ENCODE data around the gene TDP2. TPM values are rescaled to one million over a fixed set of nuclear protein-coding genes. Genes with fewer than 3 reads are reported as not detected.
A peak's percentile ranks its signal among the peaks of the same experiment; 100 is the strongest.
"Not testable (repeated sequence)": the region's sequence is repeated elsewhere in the genome, so short reads cannot be mapped to it uniquely, and the experiment has no call there.

Gene TDP2
- polyA plus RNA-seq, 3 donors = 64.9 to 71.6 (median 65.2) TPM

- no peak for DNase-seq (ENCODE audit: low read depth in 3 of 3, low spot score in 2 of 3)
Observed at GRCh38 chr6:24683297-24684296, 16.9 kb upstream of the TDP2 start.

DNA sequence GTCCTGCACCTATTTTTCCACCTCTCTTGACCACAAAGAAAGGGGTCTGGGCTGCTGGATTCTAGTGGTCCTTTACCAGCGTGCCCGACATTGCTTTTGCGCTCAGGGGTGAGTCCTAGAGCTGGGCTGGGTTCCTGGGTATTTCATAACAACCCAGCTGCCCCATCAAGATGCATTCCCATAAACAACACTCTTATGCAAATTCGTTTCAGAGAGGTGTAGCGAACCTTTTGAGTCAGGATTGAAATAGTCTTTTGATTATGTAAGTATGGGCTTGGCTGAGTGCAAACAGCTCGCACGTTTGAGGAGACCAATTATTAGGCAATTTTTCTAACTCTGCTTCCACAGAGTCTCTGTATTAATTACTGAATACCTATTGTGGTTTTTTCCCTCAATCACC, 13.9 kb upstream of the TDP2 start:
- DNase-seq (ENCODE audit: low read depth in 3 of 3, low spot score in 2 of 3) = no peak

DNA sequence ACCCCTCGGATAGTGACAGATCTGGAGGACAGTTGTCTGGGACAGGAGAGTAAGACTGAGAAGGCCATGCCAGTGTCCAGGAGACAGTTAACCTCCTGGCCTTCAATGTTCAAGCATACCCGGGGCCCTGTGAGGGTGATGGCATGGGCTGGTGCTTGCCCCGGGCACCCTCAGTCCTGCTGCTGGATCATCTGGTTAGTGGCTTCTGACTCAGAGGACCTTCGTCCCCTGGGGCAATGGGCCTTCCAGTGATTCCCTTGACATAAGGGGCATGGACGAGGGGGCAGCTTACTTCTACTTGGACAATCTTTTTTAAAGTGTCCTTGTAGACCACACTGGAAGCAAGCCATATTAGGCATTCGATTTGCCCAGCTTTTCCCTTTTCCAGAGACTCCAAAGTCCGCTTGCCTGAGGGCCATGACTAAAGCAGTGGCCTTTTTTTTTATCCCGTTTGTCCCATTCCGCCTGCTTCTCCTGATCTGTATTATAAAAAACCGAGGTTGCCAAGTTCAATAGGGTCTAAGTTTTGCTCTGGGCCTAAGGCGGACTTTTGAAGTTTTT, 12.2 kb upstream of the TDP2 start:
- not testable (repeated sequence) for DNase-seq (ENCODE audit: low read depth in 3 of 3, low spot score in 2 of 3)

DNA sequence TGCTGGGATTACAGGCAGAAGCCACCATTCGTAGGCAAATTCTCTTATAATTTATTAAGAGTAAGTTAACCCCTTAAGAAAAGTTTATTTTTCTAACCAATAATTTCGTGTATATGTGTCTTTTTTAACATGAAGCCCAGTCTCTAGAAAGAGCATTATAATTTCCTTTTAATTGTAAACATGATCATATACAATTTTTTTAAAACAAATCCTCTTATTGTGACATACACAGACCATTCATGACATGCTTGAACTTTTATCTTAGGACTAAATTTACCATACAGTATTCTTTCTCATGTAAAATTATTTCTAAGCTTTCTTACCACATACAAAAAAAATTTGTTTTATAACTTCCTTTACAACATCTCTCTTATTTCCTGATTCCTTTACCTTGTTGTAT, 6.9 kb upstream of the TDP2 start:
- DNase-seq (ENCODE audit: low read depth in 3 of 3, low spot score in 2 of 3) = no peak

DNA sequence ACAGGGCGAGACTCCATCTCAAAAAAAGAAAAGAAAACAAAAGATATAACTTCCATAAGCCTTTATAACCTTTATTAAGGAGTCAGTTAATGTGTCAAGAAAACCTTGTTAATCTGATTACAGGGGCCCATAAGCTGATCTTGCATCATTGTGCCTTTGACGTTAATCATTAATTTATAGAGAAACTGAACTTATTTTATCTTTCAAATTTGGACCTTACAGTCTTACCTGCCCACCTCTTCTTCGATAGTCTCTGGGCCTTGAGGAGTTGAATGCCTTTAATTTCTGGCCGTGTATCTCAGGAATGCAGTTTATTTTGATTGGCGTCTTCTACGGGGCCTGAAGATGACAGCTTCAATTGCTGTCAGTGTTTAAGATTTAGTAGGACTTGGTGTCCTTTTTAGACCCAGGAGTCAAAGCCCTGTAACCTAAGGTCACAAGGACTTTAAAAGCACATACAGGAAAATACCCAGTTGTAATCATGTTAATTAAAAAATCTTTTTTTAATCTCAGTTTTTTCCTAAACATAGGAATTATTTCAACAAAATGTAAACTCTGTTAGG, 6.0 kb upstream of the TDP2 start:
- no peak for DNase-seq (ENCODE audit: low read depth in 3 of 3, low spot score in 2 of 3)

- not testable (repeated sequence) for DNase-seq (ENCODE audit: low read depth in 3 of 3, low spot score in 2 of 3)
Observed at GRCh38 chr6:24671077-24671476, 4.4 kb upstream of the TDP2 start.

- not testable (repeated sequence) for DNase-seq (ENCODE audit: low read depth in 3 of 3, low spot score in 2 of 3)
Observed at GRCh38 chr6:24670492-24670891, 3.8 kb upstream of the TDP2 start.

- DNase-seq (ENCODE audit: low read depth in 3 of 3, low spot score in 2 of 3) = no peak
Observed at GRCh38 chr6:24668997-24669361, 2.3 kb upstream of the TDP2 start.

DNA sequence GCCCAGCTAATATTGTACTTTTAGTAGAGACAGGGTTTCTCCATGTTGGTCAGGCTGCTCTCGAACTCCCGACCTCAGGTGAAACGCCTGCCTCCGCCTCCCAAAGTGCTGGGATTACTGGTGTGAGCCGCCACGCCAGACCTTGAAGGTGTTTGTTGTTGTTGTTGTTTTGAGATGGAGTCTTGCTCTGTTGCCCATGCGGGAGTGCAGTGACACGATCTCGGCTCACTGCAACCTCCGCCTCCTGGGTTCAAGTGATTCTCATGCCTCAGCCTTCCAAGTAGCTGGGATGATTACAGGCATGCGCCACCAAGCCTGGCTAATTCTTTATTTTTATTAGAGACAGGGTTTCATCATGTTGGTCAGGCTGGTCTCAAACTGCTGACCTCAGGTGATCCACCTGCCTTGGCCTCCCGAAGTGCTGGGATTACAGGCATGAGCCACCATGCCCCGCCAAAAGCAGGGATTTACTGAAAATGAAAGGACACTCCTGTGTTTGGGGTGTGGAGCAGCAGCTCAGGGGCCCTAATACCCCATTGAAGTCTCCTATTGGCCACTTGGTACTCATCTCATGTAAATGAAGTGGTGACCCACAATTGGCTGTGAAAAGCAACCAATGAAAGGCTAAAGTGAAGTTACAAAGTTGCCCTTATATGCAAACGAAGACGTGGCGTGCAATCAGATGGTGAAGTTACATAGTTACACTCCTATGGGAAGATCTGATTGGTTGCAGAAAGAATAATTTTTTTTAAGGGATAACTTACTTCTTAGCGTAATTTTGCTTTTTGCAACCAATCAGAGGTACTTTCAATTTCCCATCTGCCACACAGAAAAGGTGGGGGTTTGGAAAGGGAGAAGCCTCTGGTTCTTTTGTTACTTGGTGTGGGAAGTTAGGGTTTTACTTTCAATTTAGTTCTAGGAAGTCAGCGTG, 1.6 kb upstream of the TDP2 start:
- not testable (repeated sequence) for DNase-seq (ENCODE audit: low read depth in 3 of 3, low spot score in 2 of 3)

DNA sequence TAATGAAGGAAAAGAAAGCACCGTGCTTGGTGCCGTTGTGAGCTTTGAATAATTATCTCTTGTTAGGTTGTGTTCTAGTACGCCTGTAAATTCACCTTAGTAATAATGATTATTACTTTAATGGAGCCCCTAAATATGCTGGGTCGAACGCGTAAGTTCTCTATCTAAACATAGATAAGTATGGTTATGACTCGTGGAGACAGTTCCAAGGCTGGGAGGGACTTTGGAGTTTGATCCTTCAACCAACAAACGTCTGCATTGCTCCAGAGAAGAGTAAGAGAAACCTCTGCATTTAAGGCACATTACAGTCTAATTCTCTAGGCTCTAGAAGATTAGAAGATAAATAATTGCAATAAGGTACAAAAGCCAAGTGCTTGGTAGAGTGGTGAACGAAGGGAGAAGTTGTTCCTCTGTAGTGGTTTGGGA, 692 bp upstream of the TDP2 start:
- peak in 1 of 3 donors; percentile 23 for DNase-seq (ENCODE audit: low read depth in 3 of 3, low spot score in 2 of 3)

GRCh38 chr6:24666097-24666640, 530 bp downstream of the TDP2 start:
- peak in 2 of 3 donors; percentile 24 to 55 for DNase-seq (ENCODE audit: low read depth in 3 of 3, low spot score in 2 of 3)

GRCh38 chr6:24664046-24664987, 2.4 kb downstream of the TDP2 start:
- DNase-seq (ENCODE audit: low read depth in 3 of 3, low spot score in 2 of 3) = no peak

DNA sequence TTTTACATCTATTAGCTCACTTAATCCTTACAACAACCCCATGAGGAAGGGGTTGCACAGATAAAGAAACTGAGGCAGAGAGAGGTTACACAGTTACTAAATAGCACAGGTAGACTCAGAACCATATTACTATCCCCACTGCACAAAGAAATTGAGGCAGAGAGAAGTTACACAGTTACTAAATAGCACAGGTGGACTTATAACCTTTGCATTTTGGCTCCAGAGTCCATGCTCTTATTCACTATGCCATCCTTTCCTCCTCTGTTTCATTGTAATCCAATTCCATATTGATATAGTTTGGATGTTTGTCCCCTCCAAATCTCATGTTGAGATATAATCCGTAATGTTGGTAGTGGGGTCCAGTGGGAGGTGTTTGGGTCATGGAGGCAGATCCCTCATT, 3.5 kb downstream of the TDP2 start:
- DNase-seq (ENCODE audit: low read depth in 3 of 3, low spot score in 2 of 3) = no peak

DNA sequence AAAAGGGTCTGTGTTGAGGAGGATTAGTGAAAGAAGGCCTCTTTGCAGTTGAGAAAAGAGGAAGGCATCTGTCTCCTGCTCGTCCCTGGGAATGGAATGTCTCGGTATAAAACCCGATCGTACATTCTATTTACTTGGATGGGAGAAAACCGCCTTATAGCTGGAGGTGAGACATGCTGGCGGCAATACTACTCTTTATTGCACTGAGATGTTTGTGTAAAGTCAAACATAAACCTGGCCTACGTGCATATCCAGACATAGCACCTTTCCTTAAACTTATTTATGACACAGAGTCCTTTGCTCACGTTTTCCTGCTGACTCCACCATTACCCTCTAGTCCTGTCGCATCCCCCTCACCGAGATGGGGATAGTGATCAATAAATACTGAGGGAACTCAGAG, 4.5 kb downstream of the TDP2 start:
- no peak for DNase-seq (ENCODE audit: low read depth in 3 of 3, low spot score in 2 of 3)

DNA sequence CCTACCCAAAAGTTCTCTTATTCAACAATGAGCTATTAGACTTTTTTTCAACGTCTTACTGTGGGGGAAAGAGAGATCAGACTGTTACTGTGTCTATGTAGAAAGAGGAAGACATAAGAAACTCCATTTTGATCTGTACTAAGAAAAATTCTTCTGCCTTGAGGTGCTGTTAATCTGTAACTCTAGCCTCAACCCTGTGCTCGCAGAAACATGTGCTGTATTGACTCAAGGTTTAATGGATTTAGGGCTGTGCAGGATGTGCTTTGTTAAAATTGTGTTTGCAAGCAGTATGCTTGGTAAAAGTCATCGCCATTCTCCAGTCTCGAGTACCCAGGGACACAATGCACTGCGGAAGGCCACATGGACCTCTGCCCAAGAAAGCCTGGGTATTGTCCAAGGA, 4.9 kb downstream of the TDP2 start:
- DNase-seq (ENCODE audit: low read depth in 3 of 3, low spot score in 2 of 3) = not testable (repeated sequence)

DNA sequence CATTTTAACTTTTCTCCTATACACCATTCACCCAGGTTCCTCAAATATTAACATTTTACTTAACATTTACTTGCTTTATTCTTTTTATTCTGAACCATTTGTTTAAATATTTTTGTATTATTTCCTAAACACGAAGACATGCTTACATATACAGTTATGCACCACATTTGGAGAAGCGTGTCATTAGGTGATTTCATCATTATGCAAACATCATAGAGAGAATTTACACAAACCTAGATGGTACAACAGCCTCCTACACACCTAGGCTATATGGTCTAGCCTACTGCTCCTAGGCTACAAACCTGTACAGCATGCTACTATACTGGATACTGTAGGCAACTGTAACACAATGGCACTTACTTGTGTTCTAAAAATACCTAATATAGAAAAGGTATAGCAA, 6.6 kb downstream of the TDP2 start:
- no peak for DNase-seq (ENCODE audit: low read depth in 3 of 3, low spot score in 2 of 3)

DNA sequence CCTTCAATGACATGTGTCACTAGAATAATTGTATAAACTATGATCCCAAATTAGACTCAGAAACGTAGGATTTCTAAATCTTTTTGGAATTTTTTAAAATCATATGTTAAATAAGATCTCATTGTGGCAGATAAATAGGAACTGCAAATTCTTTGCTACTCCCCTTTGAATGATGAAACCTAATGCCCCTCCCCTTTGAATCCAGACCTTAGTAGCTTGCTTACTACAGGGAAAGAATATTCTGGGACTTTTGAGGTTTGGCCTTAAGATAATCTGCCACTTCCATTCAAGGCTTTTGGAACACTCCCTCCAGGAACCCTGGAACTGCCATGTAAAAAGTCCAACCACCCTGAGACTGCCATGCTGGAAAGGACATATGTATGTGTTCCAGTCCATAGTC, 7.1 kb downstream of the TDP2 start:
- DNase-seq (ENCODE audit: low read depth in 3 of 3, low spot score in 2 of 3) = no peak

GRCh38 chr6:24658573-24659560, 7.8 kb downstream of the TDP2 start:
- DNase-seq (ENCODE audit: low read depth in 3 of 3, low spot score in 2 of 3) = no peak

Data from right renal cortex interstitium (tissue), 3 donors.